Bronchus fibroblast of lung (primary cell): Measurements from ENCODE around the gene CDIP1. TPM values are rescaled to one million over a fixed set of nuclear protein-coding genes. Genes with fewer than 3 reads are reported as not detected.

Experiments used
- total RNA-seq: library from RNA; depleted of rRNA; stranded (reverse); fragments of >200 nt; gene quantifications from 2 replicates; pipeline ENCODE4 v1.2.3, GENCODE V29; 2015

The CDIP1 gene
- 8.0 and 9.9 TPM in 2 replicates for total RNA-seq

DNA sequence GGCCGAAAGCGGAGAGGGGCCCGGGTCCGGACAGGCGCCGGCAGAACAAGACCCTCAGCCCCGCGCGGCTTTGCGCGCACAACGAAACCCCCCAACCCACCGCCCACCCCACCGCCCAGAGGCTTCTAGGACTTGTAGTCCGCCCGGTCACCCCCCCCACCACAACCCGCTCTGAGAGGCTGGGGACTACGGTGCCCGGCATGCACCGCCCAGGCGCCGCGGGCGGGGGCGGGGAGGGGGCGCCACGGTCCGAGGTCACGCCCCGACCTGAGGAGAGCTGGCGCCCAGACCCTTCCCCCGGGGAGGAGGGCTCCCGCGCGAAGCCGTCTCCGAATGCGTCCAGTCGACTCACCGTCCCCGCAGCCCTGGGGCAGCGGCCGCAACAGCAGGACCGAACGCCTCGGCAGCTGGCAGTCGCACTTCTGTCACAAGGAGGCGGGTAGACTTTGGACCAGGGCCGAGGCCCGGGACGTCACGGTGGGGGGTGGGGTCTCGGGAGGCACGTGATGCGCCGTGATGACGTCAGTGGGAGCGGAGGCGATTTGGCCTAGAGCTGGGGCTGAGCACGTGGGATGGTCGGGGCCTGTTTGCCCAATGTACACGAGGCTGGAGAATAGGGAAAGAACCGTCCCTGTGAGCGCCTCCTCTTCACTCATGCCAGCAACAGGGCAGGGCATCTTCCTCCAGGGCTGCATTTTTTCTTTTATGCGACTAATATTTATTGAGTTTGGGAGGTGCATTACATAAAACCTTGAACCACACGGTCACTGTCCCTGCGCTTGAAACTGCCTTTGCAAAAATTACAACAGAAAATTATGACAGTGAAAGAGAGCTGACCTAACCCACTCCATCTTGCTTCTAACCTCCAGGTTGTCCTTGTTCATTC lies at the start of gene CDIP1:
TSS of gene CDIP1 (minus strand) at position 424 of the 886 bp plus-strand sequence. CDS start 24,643 bp downstream, outside the sequence.

DNA sequence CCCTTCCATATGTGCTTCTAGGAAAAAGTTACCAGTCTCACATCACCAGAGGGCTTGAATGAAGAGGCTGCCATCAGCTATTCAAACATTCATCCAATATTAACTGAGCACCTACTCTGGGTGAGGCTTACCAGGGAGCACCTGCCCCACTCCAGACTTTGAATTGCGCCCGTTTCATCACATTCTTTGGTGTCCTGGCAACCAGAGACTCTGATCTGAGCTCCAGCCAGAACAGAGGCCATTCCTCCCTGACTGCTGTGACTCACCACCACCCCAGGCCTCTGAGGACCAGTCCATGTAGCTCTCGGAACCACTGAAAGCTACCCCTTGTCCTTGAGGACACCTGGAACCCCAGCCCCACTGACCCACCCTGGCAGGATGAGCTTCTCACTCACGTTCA lies 17.5 kb upstream of the CDIP1 start, which contains the start of gene C16orf96:
TSS of gene C16orf96 (plus strand) at position 229 of the 400 bp plus-strand sequence. CDS start at position 379, 150 bp downstream.

DNA sequence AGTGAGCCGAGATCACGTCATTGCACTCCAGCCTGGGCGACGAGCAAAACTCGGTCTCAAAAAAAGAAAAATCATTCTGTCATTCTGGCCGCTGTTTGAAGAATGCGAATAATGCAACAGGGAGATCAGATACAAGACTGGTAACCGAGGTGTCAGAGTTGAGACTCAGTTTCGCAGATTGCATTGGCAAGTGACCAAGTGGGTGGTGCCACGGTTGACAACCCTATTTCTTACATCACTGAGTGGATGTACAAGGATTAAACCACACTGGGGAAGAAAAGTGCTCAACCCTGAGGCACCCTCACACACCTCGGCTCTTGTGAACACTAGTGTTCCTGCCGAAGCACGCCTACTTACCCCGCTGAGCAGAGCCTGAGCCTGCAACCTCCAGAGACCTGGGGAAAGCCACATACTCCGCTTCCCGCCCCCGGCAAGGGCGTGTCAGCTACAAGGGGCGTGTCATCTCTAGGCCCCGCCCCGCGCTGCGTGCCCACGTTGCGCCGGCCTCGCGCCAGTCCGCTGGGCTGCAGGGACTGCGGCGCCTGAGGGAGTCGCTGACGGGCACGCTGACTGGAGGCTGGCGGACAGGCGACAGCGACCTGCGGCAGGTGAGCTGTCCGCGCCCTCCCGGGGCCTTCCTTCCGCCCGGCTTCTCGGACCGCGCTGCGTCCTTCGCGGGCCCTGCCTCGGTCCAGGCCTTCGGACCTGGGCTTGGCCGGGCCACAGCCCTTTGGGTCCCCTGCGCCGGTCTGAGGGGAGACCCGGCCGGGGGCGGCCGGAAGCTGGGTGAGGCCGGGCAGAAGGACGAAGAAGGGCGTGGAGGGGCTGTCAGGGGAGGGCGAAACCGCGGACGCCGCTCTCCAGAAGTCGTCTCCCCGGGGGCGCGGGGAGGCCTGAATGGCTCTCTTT lies 62.4 kb downstream of the CDIP1 start, which contains the start of gene HMOX2:
TSS of gene HMOX2 (plus strand) at position 519 of the 909 bp plus-strand sequence. CDS start 29,127 bp downstream, outside the sequence.

DNA sequence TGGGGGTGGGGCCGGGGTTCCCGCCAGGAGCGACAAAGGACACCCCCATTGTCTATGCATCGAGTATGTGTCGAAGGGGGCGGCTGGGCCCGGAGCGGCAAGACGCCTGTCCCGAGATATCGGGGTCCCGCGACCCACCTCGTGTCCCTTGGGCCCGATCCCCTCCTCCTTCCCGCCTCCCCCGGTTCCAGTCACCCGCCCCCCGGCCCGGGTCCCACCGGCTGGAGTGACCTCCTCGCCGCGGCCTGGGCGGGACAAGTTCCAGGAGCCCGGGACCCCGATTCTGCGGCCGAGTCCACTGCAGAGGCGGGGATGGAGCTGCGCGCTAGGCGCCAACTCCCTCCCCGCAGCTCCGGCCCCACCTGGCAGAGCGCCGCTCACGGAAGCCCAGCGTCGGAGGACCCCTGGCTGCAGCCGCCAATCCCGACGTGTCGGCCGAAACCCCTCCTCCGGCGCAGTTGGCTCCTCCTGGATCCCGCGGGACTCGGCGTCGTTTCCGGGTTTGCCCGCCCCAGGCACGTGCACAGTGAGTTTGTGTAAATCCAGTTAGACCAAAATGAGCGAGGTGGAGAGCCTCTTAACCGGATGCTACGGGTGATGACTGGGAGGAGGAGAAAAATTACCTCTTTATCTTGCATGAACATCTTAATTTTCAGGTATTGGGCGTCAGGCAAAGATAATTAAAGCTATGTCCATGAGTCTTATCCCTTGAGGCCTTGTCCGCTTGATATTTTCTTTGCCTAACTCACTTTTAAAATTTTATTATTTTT lies 64.2 kb downstream of the CDIP1 start, which contains the start of gene NMRAL1:
TSS of gene NMRAL1 (minus strand) at position 434 of the 770 bp plus-strand sequence. CDS start 493 bp downstream, outside the sequence.

Other genes starting within 250 kb of the CDIP1 start
- gene GLIS2, start 222.7 kb downstream of the CDIP1 start, total RNA-seq: 3.2 and 3.3 TPM in 2 replicates
- gene PAM16, start 187.5 kb downstream of the CDIP1 start, total RNA-seq: 60.5 and 73.1 TPM in 2 replicates
- gene VASN, start 166.9 kb downstream of the CDIP1 start, total RNA-seq: 69.6 and 76.8 TPM in 2 replicates
- 12.1 and 12.8 TPM in 2 replicates for gene CORO7, start 122.2 kb downstream of the CDIP1 start, total RNA-seq
- gene DNAJA3, start 112.9 kb downstream of the CDIP1 start, total RNA-seq: 51.4 and 52.9 TPM in 2 replicates
- gene NMRAL1, start 64.1 kb downstream of the CDIP1 start, total RNA-seq: 89.6 and 101 TPM in 2 replicates
- gene HMOX2, start 62.4 kb downstream of the CDIP1 start, total RNA-seq: 54.1 and 60.0 TPM in 2 replicates
- under 0.01 and 0.17 TPM in 2 replicates for gene C16orf96, start 17.6 kb upstream of the CDIP1 start, total RNA-seq
- gene UBALD1, start 76.1 kb upstream of the CDIP1 start, total RNA-seq: 8.6 and 11.0 TPM in 2 replicates
- gene MGRN1, start 86.1 kb upstream of the CDIP1 start, total RNA-seq: 26.0 and 28.9 TPM in 2 replicates
- 22.9 and 23.8 TPM in 2 replicates for gene NUDT16L1, start 154.8 kb upstream of the CDIP1 start, total RNA-seq
- 10.4 and 10.8 TPM in 2 replicates for gene ANKS3, start 195.5 kb upstream of the CDIP1 start, total RNA-seq
- 0.30 and 1.5 TPM in 2 replicates for gene DNAAF8, start 195.8 kb upstream of the CDIP1 start, total RNA-seq
- gene ZNF500, start 228.4 kb upstream of the CDIP1 start, total RNA-seq: 7.9 and 8.6 TPM in 2 replicates
- gene SEPTIN12, start 249.6 kb upstream of the CDIP1 start, total RNA-seq: not detected in 2 replicates